ENCODE data around the gene FBXO39.

FBXO39 gene

GRCh38 chr17:6772016-6772415 lies 4.0 kb upstream of the FBXO39 start:
- CTCF ChIA-PET, result interaction anchor here (1.1 kb wide), 1 partner anchor 71 kb away, joined by 4 read pairs; no protein-coding TSS in a partner anchor
- H3K4me1 ChIP-seq (ENCODE audit: control insufficient read depth, insufficient read depth, low read length), result no peaks in the 10 kb centered on the region

More at GRCh38 chr17:6772016-6772415, 4.0 kb upstream of the FBXO39 start:
- H3K9me3 ChIP-seq (ENCODE audit: control insufficient read depth, insufficient read depth, low read depth, low read length), result no peaks in the 10 kb centered on the region; the same call in 1 of the 2 replicates
- H3K27ac ChIP-seq (ENCODE audit: extremely low read depth, low read depth, low read length), result no peak overlapping the region
- H3K36me3 ChIP-seq (ENCODE audit: control insufficient read depth in 2 of 2, insufficient read depth in 1 of 2, low read length in 2 of 2), result no peaks in the 10 kb centered on the region
- TF ChIP-seq TSHZ1 (tag by site-specific recombination; IDR thresholded peaks at IDR 0.05; ENCODE audit: borderline replicate concordance) (no peak), ZNF658 (tag by site-specific recombination; IDR thresholded peaks at IDR 0.05) (no peak), ZNF555 (tag by site-specific recombination; conservative IDR thresholded peaks at IDR 0.05) (no peak), ZNF26 (tag by site-specific recombination; IDR thresholded peaks at IDR 0.05) (no peak), ZBTB10 (tag by site-specific recombination; IDR thresholded peaks at IDR 0.05) (no peak), ZNF37A (tag by site-specific recombination; IDR thresholded peaks at IDR 0.05) (no peak), ZNF239 (tag by site-specific recombination; IDR thresholded peaks at IDR 0.05) (no peak), ZNF2 (tag by site-specific recombination; IDR thresholded peaks at IDR 0.05) (no peak), ZNF366 (tag by site-specific recombination; conservative IDR thresholded peaks at IDR 0.05) (no peak), ZNF518A (tag by site-specific recombination; conservative IDR thresholded peaks at IDR 0.05; ENCODE audit: low read depth) (no peak), ZBTB21 (tag by site-specific recombination; IDR thresholded peaks at IDR 0.05) (no peak), ZNF843 (tag by site-specific recombination; IDR thresholded peaks at IDR 0.05) (no peak), ZNF423 (tag by site-specific recombination; IDR thresholded peaks at IDR 0.05) (no peak)
- POLR2A ChIA-PET, result no interaction called here
- no peak overlapping the region for H3K4me3 ChIP-seq (ENCODE audit: low read depth, low read length)
